Umbilical cord (tissue), 2 donors: ENCODE results near the gene HP1BP3. TPM values are rescaled to one million over a fixed set of nuclear protein-coding genes. Genes with fewer than 3 reads are reported as not detected.
A peak's percentile ranks its signal among the peaks of the same experiment; 100 is the strongest.

Experiments used
- DNase-seq: peaks from one replicate; pipeline ENCODE4 v3.0.0-alpha.2; 2015; ENCODE audit warnings: low spot score
- total RNA-seq: library from RNA; depleted of rRNA; stranded (reverse); fragments of >200 nt; gene quantifications from one replicate; pipeline ENCODE4 v1.2.3, GENCODE V29; 2014; ENCODE audit warnings: low replicate concordance; ENCODE audit not compliant: insufficient read depth

The HP1BP3 gene
- total RNA-seq, 1 donor from 2014 or later: 393 TPM

GRCh38 chr1:20770314-20771087, 16.6 kb downstream of the HP1BP3 start:
- no peak for DNase-seq

DNA sequence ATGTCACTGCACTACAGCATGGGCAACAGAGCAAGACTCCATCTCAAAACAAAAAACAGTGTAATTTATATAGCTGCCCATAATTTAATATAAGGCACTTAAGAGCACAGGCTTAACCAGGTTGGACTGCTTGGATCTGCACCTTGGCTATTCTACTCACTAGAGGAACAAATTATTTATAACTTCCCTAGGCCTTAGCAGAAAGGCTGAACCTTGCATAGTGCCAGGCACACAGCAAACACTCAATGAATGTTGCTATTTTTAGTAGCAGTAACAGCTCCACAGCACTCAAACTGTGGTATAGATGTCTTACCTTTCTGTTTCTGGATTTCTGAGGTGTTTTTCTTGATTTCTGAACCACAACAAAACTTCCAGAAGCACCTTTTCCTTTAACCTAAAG, 19.8 kb downstream of the HP1BP3 start:
- no peak for DNase-seq

DNA sequence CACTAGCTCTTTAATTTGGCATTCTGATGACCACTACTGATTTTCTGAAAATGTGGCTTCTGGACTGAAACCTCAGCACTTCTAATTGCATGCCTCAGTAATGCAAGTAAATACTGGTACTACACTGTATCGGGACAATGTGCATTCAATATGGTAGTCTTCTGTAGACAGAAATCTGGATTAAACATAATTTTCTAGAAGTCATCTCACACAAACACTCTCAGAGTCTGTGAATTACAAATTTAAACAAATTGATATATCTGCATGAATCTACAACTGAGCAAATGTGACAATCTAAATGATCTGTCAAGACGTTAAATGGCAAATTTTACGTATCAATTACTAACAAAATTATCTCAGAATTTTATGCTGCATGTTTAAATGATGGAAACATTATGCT, 23.7 kb downstream of the HP1BP3 start:
- DNase-seq: no peak

DNA sequence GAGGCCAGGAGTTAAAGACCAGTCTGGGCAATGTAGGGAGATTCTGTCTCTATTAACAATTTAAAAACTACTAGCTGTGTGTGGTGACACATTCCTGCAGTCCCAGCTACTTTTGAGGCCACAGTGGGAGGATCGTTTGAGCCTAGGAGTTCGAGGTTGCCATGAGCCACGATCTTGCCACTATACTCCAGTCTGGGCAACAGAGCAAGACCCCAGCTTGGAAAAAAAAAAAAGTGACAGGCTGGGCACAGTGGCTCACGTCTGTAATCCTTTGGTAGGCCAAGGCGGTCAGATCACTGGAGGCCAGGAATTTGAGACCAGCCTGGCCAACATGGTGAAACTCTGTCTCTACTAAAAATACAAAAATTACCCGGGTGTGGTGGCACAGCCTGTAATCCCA, 26.8 kb downstream of the HP1BP3 start:
- DNase-seq: no peak

DNA sequence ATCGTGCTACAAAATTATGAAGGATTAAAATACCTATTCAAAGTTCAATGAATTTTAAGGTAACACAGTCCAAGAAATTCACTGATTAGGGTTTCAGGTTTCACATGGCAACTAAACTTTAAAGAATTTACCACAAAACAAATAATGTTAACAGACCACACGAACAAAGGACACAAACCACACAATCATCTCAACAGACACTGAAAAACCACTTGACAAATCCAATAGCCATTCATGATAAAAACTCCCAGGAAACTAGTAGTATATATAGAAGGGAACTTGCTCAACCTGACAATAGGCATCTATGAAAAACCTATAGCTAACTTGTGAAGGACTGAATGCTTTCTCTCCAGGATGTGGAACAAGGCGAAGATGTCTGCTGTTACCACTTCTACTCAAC, 33.5 kb downstream of the HP1BP3 start:
- no peak for DNase-seq

GRCh38 chr1:20751462-20751990, 35.6 kb downstream of the HP1BP3 start:
- DNase-seq: no peak

DNA sequence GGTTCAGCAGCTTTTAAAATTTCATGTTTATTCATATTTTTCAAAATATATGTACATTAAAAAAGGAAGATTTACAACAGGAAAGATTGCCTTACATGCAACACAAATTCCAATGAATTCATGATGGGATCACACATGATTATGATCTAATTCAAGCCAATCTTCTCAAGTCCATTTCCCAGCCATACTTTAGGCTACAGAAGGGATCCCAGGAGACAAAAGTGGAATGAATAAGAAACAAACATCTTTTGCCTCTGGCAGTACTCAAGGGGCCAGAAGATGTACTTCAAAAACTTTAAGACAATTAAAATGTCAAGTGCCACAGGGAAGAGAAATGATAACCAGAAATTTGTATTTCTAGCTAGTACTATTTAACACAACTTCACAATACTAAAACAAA, 44.4 kb downstream of the HP1BP3 start:
- no peak for DNase-seq

- DNase-seq: no peak
These were observed 46.3 kb downstream of the HP1BP3 start for GRCh38 chr1:20740781-20741180.

- DNase-seq: peak; percentile 34
These were observed 47.9 kb downstream of the HP1BP3 start for GRCh38 chr1:20739225-20739624.

DNA sequence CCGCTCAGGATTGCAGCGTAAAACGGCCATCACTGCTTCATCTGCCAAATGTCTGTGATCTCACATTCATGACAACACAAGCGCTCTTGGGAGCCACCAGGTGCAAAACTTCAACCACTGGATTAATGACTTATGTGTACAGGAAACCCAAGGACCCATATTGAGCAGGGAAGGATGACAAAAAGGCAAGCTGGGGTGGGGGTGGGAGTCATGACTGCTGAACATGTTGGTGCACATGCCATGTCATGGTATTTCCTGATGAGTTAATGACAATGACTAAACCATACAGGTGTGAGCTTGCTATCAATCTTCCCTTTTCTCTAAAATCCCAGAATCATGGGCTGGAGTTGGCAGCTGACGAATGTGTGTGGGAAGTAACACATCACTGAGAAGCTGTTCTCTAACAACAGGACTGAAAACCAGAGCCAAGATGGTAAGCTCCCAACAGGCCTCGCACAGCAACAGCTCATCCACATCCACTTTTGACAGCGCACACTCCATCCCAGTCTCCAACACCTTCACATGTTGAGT, 51.5 kb downstream of the HP1BP3 start:
- no peak for DNase-seq

DNA sequence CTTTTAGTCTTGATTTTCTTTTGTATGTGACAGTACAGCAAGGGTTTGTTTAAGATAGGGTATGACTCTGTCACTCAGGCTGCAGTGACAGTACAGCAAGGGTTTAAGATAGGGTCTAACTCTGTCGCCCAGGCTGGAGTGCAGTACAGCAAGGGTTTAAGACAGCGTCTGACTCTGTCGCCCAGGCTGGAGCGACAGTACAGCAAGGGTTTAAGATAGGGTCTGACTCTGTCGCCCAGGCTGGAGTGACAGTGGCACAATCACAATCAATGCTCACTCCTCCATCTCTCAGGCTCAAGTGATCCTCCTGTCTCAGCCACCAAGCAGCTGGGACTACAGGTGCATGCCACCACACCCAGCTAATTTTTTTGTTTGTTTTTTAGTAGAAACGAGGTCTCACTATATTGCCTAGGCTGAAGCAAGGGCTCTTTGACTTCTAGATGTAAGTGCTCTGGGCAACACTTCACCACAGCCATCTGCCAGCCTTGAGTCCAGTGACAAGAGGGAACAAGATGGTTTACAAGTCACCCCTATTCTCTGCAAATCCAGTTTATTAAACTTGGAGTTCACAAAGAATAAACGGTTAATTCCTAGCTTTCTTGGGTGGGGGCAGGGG, 53.6 kb downstream of the HP1BP3 start:
- DNase-seq: no peak

GRCh38 chr1:20732588-20733359, 54.3 kb downstream of the HP1BP3 start, which contains the start of gene SH2D5:
SH2D5 (minus strand) TSS chr1:20732703; CDS start chr1:20728044, 4,659 bp downstream.
- peak; percentile 93 for DNase-seq

DNA sequence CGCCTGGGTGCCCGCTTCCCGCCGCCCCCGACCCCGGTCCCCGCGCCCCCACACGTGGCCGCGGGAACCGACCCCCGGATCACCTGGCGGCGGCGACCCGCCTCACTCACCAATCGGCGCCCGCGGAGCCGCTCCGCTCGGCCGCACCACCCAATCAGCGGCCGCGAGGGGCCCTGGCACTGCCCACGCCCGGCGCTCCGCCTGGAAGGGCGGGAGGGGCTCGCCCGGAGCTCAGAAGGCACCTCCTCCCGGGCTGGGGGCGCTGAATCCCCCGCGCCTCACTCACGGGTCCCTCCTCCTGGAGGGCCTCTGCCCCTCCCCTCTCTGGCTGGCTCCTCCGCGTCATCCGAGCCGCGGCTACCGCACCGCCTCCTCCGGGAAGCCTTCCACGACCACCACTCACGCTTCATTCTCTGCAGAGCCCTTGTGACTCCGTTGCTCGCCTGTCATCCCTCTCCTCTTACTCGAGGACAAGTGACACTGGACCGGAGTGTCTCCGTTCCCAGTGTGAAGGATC, 55.0 kb downstream of the HP1BP3 start:
- peak; percentile 54 for DNase-seq

- no peak for DNase-seq
These were observed 55.8 kb downstream of the HP1BP3 start for GRCh38 chr1:20731057-20731991.

- no peak for DNase-seq
These were observed 56.4 kb downstream of the HP1BP3 start for GRCh38 chr1:20730690-20731056.

DNA sequence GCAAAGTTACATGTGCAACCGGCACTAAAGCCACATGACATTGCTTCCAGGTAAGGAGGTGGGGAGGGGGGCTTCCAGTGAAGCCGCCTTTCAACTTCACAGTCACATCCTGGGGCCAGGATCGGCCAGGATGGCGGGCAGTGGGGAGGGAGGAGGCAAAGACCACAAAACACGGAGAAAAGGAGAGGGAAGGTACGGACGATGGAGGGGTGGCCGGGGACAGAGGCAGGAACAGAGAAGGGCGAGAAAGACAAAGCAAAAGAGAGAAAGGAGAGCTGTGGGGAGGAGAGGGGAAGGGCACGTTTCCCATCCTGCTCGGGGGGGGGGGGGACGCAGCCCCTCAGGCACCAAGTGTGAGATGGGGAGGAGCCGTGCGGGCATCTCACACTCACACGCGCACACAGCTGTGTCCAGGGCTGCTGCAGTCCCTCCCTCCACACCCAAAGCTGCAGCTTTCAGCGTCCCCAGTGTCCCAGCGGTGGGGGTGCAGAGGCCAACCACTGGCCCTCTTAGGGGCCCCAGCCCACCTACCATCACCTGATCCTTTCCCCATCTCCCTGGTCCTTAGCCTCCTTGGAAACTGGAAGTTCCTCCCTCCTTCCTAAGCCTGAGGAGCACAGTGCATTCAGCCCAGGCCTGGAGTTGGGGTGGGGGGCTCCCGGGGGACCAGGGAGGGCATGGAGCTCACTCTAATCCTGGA, 57.0 kb downstream of the HP1BP3 start:
- DNase-seq: no peak

DNA sequence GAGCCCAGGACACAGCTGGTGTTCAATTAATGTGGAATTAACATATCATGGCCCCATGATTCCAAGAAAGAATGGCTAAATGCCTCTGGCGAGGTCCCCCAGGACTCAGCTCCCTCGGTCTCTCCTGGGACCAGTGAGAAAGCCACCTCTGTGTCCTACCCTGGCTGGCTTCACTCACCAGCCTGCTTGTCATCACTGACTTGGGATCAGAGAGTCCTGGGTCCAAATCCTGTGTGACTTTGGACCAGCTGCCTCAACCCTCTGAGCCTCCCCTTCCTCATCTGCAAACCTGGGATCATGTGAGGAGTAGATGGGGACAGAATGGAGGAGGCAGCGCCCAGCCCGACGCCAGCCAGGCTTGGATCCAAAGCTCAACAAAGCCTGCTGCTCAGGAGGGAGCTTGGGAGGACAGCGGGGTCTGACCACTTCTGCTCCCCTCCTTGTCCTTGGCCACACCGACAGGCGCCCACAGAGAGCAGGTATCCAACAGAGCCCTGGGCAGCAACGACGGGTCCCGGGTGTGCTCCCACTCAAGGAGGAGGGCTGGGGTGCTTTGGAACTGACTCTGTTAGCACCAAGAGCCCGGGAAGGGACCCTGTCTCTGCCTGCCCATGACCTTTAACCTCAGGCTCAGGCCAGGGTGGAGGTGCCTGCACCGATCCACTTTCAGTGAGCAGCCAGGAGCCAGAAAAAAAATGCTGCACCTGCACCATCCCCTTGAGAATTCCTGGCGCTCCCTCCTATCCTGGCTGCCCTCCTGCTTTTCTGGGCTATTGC, 57.8 kb downstream of the HP1BP3 start:
- no peak for DNase-seq

GRCh38 chr1:20728371-20729154, 58.5 kb downstream of the HP1BP3 start:
- no peak for DNase-seq
